Adrenal gland (tissue), 12 donors: ENCODE measurements around the gene ETV7. TPM values are rescaled to one million over a fixed set of nuclear protein-coding genes. Genes with fewer than 3 reads are reported as not detected.

Source experiments
- DNase-seq, 7 donors: peaks; one replicate each; pipeline ENCODE4 v3.0.0-alpha.2; 2019 to 2020
- H3K27ac ChIP-seq, 5 donors: fragments of 200-600 bp; sonication (generic) in 4 of 5; 1 replicate in 3 of 5; 2 replicates in 2 of 5; pipeline versions ENCODE4 v1.5.1 to v1.8.0; 2016 to 2020; ENCODE audit warnings: mild to moderate bottlenecking in 1 of 5
- H3K27me3 ChIP-seq: fragments of 200-600 bp; 2 replicates; pipeline ENCODE4 v1.8.0; 2021
- H3K36me3 ChIP-seq, 2 donors: fragments of 200-600 bp; replicated peaks in 1 of 2; 1 replicate in 1 of 2; 2 replicates in 1 of 2; pipeline versions ENCODE4 v1.5.1 to v1.8.0; 2018 to 2022
- H3K4me1 ChIP-seq, 2 donors: fragments of 200-600 bp; replicated peaks in 1 of 2; 1 replicate in 1 of 2; 2 replicates in 1 of 2; pipeline versions ENCODE4 v1.5.1 to v1.8.0; 2018 to 2021
- H3K4me3 ChIP-seq, 4 donors: fragments of 200-600 bp; sonication (generic) in 3 of 4; one replicate each; pipeline ENCODE4 v1.5.1; 2016 to 2018
- H3K9me3 ChIP-seq, 3 donors: fragments of 200-600 bp; sonication (generic) in 1 of 3; replicated peaks in 1 of 3; 1 replicate in 2 of 3; 2 replicates in 1 of 3; pipeline versions ENCODE4 v1.5.1 to v1.8.0; 2016 to 2021
- CTCF ChIP-seq, 6 experiments: fragments of 450-650 bp in 4 of 6; fragments of 200-600 bp in 2 of 6; sonication (generic) in 1 of 6; IDR thresholded peaks; 1 replicate in 5 of 6; 2 replicates in 1 of 6; pipeline versions ENCODE4 v1.5.1 to v1.8.0; 2016 to 2021; ENCODE audit warnings: antibody characterized with exemption in 6 of 6, mild to moderate bottlenecking in 2 of 6, moderate library complexity in 1 of 6
- POLR2A ChIP-seq, 2 donors: fragments of 450-650 bp; IDR thresholded peaks; one replicate each; pipeline ENCODE4 v1.6.1; 2017; ENCODE audit warnings: antibody characterized with exemption in 2 of 2, mild to moderate bottlenecking in 2 of 2, moderate library complexity in 1 of 2
- WGBS, 4 donors: extraction: QIAGEN DNeasy Blood & Tissue Kit in 2 of 4; methylation state at CpG; one replicate each; pipeline versions ENCODE4 v1.1.5 to v1.1.7; 2013 to 2017; 5-methylcytosine and 5-hydroxymethylcytosine counted together
- intact Hi-C, 2 donors: fragments of 100-400 bp; cut with DNase I; formaldehyde crosslinking; loops; one replicate each; pipeline versions ENCODE4 v1.14.1 to v1.15.0; 2022 to 2023
- polyA plus RNA-seq, 3 donors: library from polyadenylated mRNA; stranded (reverse); fragments of 200-250 nt in 2 of 3; fragments of 350-450 nt in 1 of 3; fragmentation: Illumina TruSeq in 1 of 3; extraction: RNeasy Lipid Tissue Mini Kit (QIAGEN cat#74804) in 1 of 3; gene quantifications; one replicate each; pipeline ENCODE4 v1.2.3, GENCODE V29; 2013 to 2014
- total RNA-seq, 9 donors: library from RNA; depleted of rRNA in 4 of 9; stranded (reverse); fragments of >200 nt in 4 of 9; fragments of 120-200 nt in 1 of 9; fragmentation: NEBNext Ultra II Directional in 1 of 9; extraction: Animal tissue kit (Norgen Biotek cat#: 25700) in 1 of 9; gene quantifications; one replicate each; pipeline versions ENCODE4 v1.1.0 to v1.2.4, GENCODE V29; 2013 to 2023
- donor health status: healthy with polysubstance abuse.
- donor health status: Bipolar disorder and iron deficiency.
- donor health status: DM: yes; HTN: yes; CAD: no.
- donor health status: DM: no; HTN: no; CAD: no.
- donor health status: DM: no; HTN: no; CAD: no.
- donor health status: DM: yes; HTN: yes; CAD: no.

ETV7 gene
- total and polyA plus RNA-seq, 12 donors: 0.28 to 6.0 (median 2.3) TPM; not detected in 1

GRCh38 chr6:36322591-36322990 is 64.9 kb downstream of the ETV7 start:
- intact Hi-C loops: no loop called here
- Histone ChIP-seq H3K4me1 (peaks cover 0 to 8% of the 10 kb centered on the region in 2 donors), H3K27ac (no peak overlapping the region), H3K4me3 (no peak overlapping the region), H3K36me3 (no peaks in the 10 kb centered on the region), H3K9me3 (no peaks in the 10 kb centered on the region), H3K27me3 (no peaks in the 10 kb centered on the region)
- DNase-seq: no peak
- 84 to 94% (median 89%) methylated on average over 3 of the region's 3 CpGs for WGBS, 4 donors
- TF ChIP-seq POLR2A (IDR thresholded peaks at IDR 0.05): no peak
- no peak for TF ChIP-seq CTCF (IDR thresholded peaks at IDR 0.05)

GRCh38 chr6:36320475-36320874 is 67.0 kb downstream of the ETV7 start:
- Histone ChIP-seq H3K27me3 (no peaks in the 10 kb centered on the region), H3K9me3 (no peaks in the 10 kb centered on the region), H3K27ac (no peak overlapping the region), H3K4me1 (no peaks in the 10 kb centered on the region), H3K4me3 (no peak overlapping the region), H3K36me3 (no peaks in the 10 kb centered on the region)
- intact Hi-C loops: no loop called here
- TF ChIP-seq CTCF (IDR thresholded peaks at IDR 0.05) (no peak), POLR2A (IDR thresholded peaks at IDR 0.05) (no peak)
- no peak for DNase-seq
- WGBS, 4 donors: 83 to 93% (median 92%) methylated on average over 10 to 11 of the region's 11 CpGs

GRCh38 chr6:36319821-36320220 is 67.6 kb downstream of the ETV7 start:
- no peak for DNase-seq
- H3K27me3 ChIP-seq: no peaks in the 10 kb centered on the region
- no peaks in the 10 kb centered on the region for H3K9me3 ChIP-seq
- H3K4me1 ChIP-seq: no peaks in the 10 kb centered on the region
- no peak overlapping the region for H3K4me3 ChIP-seq
- 90 to 96% (median 93%) methylated on average over 2 of the region's 2 CpGs for WGBS, 4 donors
- no peak for TF ChIP-seq POLR2A (IDR thresholded peaks at IDR 0.05)
- TF ChIP-seq CTCF (IDR thresholded peaks at IDR 0.05): no peak
- H3K36me3 ChIP-seq: no peaks in the 10 kb centered on the region
- intact Hi-C loops: no loop called here
- H3K27ac ChIP-seq: no peak overlapping the region

- WGBS, 4 donors: 88 to 93% (median 90%) methylated on average over 8 to 9 of the region's 9 CpGs
These were observed 68.1 kb downstream of the ETV7 start for GRCh38 chr6:36319436-36319762.

More at GRCh38 chr6:36319436-36319762, 68.1 kb downstream of the ETV7 start:
- no peaks in the 10 kb centered on the region for H3K4me1 ChIP-seq
- no peaks in the 10 kb centered on the region for H3K27me3 ChIP-seq
- TF ChIP-seq CTCF (IDR thresholded peaks at IDR 0.05): no peak
- no peak for TF ChIP-seq POLR2A (IDR thresholded peaks at IDR 0.05)
- DNase-seq: no peak
- no peaks in the 10 kb centered on the region for H3K36me3 ChIP-seq
- H3K27ac ChIP-seq: no peak overlapping the region
- intact Hi-C loops: no loop called here
- no peak overlapping the region for H3K4me3 ChIP-seq
- H3K9me3 ChIP-seq: no peaks in the 10 kb centered on the region
